Amniotic stem cell (primary cell): ENCODE data around the gene PARPBP.
A peak's percentile ranks its signal among the peaks of the same experiment; 100 is the strongest.
"Not testable (repeated sequence)": the region's sequence is repeated elsewhere in the genome, so short reads cannot be mapped to it uniquely, and the experiment has no call there.

ENCODE experiments used
- DNase-seq: peaks from one replicate; lab custom pipeline; 2025; lab: John Stamatoyannopoulos, UW

The PARPBP gene

DNA sequence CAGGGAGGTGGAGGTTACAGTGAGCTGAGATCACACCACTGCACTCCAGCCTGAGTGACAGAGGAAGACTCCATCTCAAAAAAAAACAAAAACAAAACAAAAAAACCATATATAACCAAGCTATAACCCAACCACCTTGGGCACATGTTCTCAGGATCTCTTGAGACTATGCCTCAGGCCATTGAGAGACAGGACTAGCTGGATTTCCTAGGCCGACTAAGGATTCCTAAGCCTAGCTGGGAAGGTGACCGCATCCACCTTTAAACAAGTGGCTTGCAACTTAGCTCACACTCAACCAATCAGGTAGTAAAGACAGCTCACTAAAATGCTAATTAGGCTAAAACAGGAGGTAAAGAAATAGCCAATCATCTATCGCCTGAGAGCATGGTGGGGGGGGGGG is 35.2 kb downstream of the PARPBP start:
- not testable (repeated sequence) for DNase-seq

DNA sequence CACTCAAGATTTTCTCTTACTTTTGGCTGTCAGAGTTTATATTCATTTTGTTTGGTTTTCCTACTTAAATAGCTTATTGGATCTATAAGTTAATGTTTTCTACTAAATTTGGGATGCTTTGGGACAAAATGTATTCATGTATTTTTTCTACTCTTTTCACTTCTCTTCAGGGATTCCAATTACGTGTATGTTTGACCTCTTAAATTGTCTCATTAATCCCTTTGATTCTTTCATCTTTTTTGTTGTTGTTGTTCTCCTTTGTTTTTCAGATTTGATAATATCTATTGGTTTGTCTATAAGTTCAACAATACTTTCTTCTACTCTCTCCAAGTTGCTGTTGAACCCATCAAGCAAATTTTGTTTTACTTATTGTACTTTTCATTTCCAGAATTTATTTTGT is 43.4 kb downstream of the PARPBP start:
- no peak for DNase-seq

DNA sequence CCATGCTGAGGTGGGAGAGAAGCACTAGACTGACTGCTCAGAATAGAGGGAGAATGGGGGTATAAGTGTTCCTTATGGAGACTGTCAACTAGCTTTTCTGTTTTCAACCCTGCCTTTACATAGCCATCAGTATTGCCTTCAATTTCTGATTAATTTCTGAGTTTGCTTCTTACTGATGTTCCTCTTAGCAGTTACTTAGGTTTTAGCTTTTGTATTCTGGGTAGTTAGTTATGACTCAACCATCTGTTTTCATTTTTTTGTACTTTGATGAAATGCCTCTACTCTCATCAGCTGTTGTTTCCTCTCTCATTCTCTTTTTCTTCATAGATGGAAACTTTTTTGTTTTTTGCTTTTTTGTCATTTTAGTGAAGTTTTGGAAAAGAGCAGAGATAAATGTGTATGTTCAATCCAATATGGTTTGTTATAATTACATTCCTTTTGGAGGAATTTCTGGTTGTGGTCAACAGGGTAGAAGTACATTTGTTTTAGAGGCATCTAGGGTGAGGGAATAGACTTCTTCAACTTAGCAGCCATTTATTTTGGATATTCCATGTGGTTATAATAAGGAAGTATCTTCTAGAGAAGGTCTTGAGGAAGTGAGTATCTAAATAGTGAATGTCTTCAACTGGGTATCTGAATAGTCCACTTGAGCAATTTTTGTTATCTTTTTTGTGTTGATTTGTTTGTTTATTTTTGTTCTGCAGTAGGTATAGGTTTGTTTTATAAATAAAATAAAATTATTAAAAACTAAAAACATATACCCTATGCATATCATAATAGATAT is 48.0 kb downstream of the PARPBP start:
- DNase-seq = no peak

DNA sequence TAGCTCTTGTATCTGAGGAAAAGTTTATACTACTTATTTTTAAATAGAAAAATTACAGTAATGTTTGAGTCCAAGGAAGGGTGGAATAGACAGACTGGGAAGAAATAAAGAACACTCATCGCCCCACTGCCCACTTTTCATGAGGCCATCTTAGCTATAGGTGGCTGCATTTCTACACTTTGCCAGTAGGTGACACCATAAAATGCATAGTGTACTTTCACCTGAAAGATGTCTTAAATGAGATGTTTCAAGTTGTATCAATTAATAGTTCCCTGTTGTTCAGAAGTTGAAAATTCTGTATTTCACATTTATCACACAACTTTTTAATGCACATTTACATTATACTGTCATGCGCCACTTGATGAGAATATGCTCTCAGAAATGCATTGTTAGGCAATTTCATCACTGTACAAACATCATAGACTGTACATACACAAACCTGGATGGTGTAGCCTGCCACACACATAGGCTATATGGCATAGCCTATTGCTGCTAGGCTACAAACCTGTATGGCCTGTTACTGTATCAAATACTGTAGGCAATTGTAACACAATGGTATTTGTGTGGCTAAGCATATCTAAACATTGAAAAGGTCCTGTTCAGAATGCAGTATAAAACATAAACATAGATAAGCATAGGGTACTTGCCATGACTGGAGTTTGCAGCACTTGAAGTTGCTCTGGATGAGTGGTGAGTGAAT is 50.1 kb downstream of the PARPBP start:
- DNase-seq = peak; percentile 3

GRCh38 chr12:102171951-102172350 is 52.0 kb downstream of the PARPBP start:
- DNase-seq = no peak

DNA sequence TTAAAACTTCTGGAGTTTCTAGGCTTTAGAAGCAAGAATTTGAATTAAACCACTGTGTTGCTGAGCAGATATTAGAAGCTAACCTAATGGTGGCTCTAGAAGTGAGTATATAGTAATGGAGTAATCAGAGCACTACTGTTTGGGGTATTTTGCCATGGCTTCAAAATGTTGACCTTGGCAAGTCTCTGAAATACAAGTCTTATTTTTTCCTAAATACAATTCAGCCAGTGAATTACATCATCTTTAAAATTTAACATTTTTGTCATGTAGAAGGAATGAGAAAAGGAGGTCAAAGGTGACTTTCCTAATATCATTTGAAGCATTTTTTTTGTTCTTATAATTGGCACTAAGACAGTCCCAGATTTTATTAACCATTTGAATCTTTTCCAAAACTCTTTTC is 52.5 kb downstream of the PARPBP start:
- DNase-seq = peak; percentile 43

- DNase-seq = no peak
These were observed 54.1 kb downstream of the PARPBP start for GRCh38 chr12:102174117-102174516.

GRCh38 chr12:102174761-102175160 is 54.8 kb downstream of the PARPBP start:
- DNase-seq = no peak

- no peak for DNase-seq
These were observed 62.7 kb downstream of the PARPBP start for GRCh38 chr12:102182635-102183034.

DNA sequence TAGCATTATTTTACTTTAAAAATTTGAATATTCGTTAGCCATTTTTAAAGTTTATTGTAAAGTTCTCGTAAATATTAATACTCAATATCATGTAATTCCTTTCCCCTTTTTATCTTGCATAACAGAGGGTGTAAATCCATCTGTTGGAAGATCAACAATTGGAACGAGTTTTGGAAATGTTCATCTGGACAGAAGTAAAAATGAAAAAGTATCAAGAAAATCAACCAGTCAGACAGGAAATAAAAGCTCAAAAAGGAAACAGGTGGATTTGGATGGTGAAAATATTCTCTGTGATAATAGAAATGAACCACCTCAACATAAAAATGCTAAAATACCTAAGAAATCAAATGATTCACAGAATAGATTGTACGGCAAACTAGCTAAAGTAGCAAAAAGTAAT is 75.8 kb downstream of the PARPBP start:
- DNase-seq = no peak

GRCh38 chr12:102197789-102198188 is 77.8 kb downstream of the PARPBP start, which contains the start of gene PMCH:
TSS of gene PMCH (minus strand) at chr12:102197833. CDS start at chr12:102197770, 63 bp downstream.
- no peak for DNase-seq

- no peak for DNase-seq
These were observed 81.6 kb downstream of the PARPBP start for GRCh38 chr12:102201436-102202061.

DNA sequence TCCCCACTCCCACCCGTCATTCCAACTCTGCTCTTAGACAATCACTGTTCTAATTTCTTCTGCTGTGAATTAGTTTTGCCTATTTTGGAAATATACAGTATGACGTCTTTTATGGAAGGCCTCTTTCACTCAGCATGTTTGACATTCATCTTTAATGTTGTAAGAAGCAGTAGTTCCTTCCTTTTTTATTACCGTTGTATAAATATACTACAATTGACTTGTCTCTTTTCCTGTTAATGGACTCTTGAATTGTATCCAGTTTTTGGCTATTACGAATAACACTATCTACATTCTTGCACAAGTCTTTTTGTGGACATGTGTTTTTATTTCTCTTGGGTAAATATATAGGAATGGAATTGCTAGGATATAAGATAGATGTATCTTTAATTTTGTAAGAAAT is 82.6 kb downstream of the PARPBP start:
- DNase-seq = no peak

GRCh38 chr12:102204025-102204424 is 84.0 kb downstream of the PARPBP start:
- DNase-seq = no peak

GRCh38 chr12:102215992-102216691 is 96.2 kb downstream of the PARPBP start:
- no peak for DNase-seq

DNA sequence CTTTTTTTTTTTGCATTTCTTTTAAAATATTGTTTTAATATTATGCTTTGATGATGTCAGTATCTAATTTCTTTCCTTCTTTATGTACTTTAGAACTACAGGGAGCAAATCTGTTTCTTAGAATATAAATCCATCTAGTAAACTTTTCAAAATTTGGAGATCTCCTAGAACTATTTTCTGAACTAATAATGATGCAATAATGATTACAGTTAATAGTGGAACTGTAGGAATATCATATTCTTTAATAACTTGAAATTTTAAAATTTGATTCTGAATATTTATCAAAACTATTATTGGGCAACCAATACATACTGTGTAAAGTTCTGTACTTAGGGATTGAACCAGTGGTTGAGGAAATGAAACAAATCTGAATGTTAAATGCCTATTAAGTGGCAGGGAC is 100.8 kb downstream of the PARPBP start:
- no peak for DNase-seq

DNA sequence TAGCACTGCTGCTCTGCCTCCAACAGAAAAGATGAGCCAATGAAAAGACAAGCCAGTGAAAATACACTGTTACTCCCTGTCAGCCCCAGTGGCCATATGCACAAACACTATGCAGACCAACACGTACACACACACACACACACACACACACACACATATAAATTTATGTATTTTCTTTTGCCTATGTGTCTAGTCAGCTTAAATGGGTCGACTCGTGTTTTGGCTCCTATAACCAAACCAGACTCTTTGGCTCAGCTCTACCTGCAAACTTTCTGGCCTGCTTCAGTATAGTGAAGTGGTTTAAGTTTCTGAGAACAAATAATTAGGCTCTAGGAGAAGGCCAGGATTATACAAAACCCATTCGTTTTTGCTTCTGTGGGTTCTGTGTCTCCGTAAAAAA is 108.0 kb downstream of the PARPBP start:
- DNase-seq = no peak

GRCh38 chr12:102232036-102232435 is 112.1 kb downstream of the PARPBP start:
- no peak for DNase-seq

DNA sequence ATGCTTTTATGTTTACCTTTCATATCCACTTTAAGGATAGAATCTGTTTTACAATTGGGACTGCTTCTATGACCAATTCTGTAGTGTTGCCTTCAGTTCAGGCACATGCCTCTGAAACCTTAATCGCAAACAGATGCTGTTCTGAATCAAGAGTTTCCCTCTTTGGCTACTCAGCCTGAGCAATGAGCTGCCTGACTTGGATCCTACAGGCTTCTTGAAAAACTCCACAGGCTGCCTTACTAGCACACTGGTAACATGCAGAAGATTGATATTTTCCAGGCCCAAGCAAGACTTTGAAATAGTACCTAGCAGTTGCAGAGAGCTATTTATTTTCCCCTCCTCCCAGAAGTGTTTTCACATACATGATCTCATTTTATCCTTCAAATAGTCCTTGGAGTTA is 112.5 kb downstream of the PARPBP start:
- no peak for DNase-seq

DNA sequence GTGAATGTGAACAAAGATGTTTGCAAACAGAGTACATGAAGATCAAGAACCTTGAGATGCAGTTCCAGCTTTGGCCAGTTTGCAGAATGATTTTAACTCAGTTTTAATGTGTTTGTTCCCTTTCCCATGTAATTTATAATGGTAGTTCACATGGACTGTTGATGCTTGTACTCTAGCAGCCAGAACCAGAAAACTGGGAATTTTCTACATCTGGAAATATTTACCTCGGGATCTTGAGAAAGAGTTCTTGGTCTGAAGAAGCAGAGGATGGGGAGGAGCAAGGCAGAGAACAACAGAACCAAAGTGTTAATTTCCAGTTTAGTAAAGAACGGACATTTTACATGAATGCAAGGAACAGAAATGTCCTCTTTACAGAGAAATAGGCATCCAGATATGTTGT is 114.6 kb downstream of the PARPBP start:
- DNase-seq = no peak

- not testable (repeated sequence) for DNase-seq
These were observed 120.9 kb downstream of the PARPBP start for GRCh38 chr12:102240859-102241258.
